ENCODE results near the gene EFCAB6. TPM values are rescaled to one million over a fixed set of nuclear protein-coding genes. Genes with fewer than 3 reads are reported as not detected.

The EFCAB6 gene
- total RNA-seq, 4 donors from 2014 or later: 0.68 to 3.7 (median 0.80) TPM; not detected in 1

- no peaks in the 10 kb centered on the region for H3K9me3 ChIP-seq
- 69% methylated on average over 6 of the region's 6 CpGs; no CpG with 5 or more reads in 1 of the 2 donors for WGBS, 2 donors (ENCODE audit: low coverage in 1 of 2)
Measured at GRCh38 chr22:43828725-43828997, 16.6 kb upstream of the EFCAB6 start.

DNA sequence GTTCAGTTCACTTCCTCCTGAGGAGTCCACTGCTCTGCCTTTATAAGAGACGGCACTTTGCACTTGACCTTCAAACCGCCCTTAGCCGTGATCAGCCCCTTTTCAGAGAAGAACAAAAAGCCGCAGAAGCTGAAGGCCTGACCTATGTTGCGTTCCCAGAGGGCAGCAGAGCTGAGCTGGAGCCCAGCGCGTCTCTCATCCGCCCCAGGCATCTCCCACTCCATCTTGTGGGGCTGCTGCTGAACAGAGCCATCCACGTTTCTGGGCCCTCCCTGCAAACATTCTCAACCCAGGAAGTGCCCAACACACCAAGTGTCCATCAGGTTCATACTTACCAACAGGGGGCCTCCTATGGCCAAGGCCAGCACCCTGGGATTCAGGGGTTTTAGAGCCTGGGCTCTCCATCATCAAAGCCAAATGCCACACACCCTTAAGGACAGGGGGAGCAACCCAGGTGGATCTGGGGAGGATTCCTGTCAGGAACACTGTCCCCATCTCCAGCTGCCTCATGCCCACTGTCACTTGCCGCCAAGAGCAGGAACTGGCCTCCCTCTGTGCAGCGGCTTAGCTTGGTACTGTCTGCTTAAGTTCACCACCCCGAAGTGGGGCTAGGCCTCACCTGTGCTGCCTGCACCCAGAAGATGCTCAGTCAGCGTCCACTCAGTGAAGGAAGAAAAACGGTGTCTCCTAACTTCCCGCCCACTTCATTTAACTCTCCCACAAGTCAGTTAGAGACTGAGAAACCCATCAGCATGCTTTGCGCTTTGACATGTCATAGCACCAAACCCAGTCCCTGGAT lies 16.0 kb upstream of the EFCAB6 start:
- Histone ChIP-seq H3K4me3 (no peak overlapping the region), H3K27me3 (peaks cover 3% of the 10 kb centered on the region), H3K36me3 (no peaks in the 10 kb centered on the region), H3K9me3 (no peaks in the 10 kb centered on the region), H3K27ac (no peak overlapping the region), H3K4me1 (peaks cover 0 to 9% (median 2%) of the 10 kb centered on the region in 4 donors)
- DNase-seq: no peak
- in situ Hi-C loops (cut with MboI; ENCODE audit: low pct_ligation_motif_present in 1 of 4, low pct_unique_long_range_greater_than_20kb in 1 of 4, low sequenced_read_pairs in 3 of 4) (loop anchor here in 1 of 4 donors (25.0 kb wide), 1 partner anchor 109 kb away; no protein-coding TSS in a partner anchor), intact Hi-C loops (cut with DNase I; ENCODE audit: low total_unique reads) (loop anchor here (10.0 kb wide), 1 partner anchor 443 kb away; no protein-coding TSS in a partner anchor)
- WGBS, 2 donors (ENCODE audit: low coverage in 1 of 2): 85% methylated on average over 4 to 16 of the region's 16 CpGs
- no peak for TF ChIP-seq EP300 (IDR thresholded peaks at IDR 0.05; ENCODE audit: low read depth)

More at GRCh38 chr22:43828725-43828997, 16.6 kb upstream of the EFCAB6 start:
- Histone ChIP-seq H3K4me1 (peaks cover 0 to 9% (median 2%) of the 10 kb centered on the region in 4 donors), H3K36me3 (no peaks in the 10 kb centered on the region), H3K27me3 (peaks cover 3% of the 10 kb centered on the region), H3K4me3 (no peak overlapping the region), H3K27ac (no peak overlapping the region)
- in situ Hi-C loops (cut with MboI; ENCODE audit: low pct_ligation_motif_present in 1 of 4, low pct_unique_long_range_greater_than_20kb in 1 of 4, low sequenced_read_pairs in 3 of 4): loop anchor here in 1 of 4 donors (25.0 kb wide), 1 partner anchor 109 kb away; no protein-coding TSS in a partner anchor
- no peak for TF ChIP-seq EP300 (IDR thresholded peaks at IDR 0.05; ENCODE audit: low read depth)
- TF ChIP-seq CTCF (IDR thresholded peaks at IDR 0.05): no peak
- TF ChIP-seq POLR2AphosphoS5 (IDR thresholded peaks at IDR 0.05): no peak
- TF ChIP-seq POLR2A (IDR thresholded peaks at IDR 0.05): no peak
- intact Hi-C loops (cut with DNase I; ENCODE audit: low total_unique reads): loop anchor here (10.0 kb wide), 1 partner anchor 444 kb away; no protein-coding TSS in a partner anchor
- no peak for DNase-seq

- TF ChIP-seq POLR2AphosphoS5 (IDR thresholded peaks at IDR 0.05): no peak
- no peak for TF ChIP-seq EP300 (IDR thresholded peaks at IDR 0.05; ENCODE audit: low read depth)
- no peak for TF ChIP-seq POLR2A (IDR thresholded peaks at IDR 0.05)
- no peak for TF ChIP-seq CTCF (IDR thresholded peaks at IDR 0.05)
- intact Hi-C loops (cut with DNase I; ENCODE audit: low total_unique reads): loop anchor here (10.0 kb wide), 1 partner anchor 442 kb away; no protein-coding TSS in a partner anchor
- peak overlapping the region in 3 of 4 donors; percentile 24 to 38 (median 32) for H3K27ac ChIP-seq
- 57% methylated on average over 9 to 13 of the region's 13 CpGs for WGBS, 2 donors (ENCODE audit: low coverage in 1 of 2)
- peaks cover 4% of the 10 kb centered on the region for H3K27me3 ChIP-seq
- H3K4me3 ChIP-seq: no peak overlapping the region
- H3K9me3 ChIP-seq: no peaks in the 10 kb centered on the region
- H3K4me1 ChIP-seq: peaks cover 0 to 9% (median 2%) of the 10 kb centered on the region in 4 donors
- in situ Hi-C loops (cut with MboI; ENCODE audit: low pct_ligation_motif_present in 1 of 4, low pct_unique_long_range_greater_than_20kb in 1 of 4, low sequenced_read_pairs in 3 of 4): loop anchor here in 1 of 4 donors (25.0 kb wide), 1 partner anchor 110 kb away; no protein-coding TSS in a partner anchor
- H3K36me3 ChIP-seq: no peaks in the 10 kb centered on the region
- DNase-seq: no peak
Measured at GRCh38 chr22:43827003-43827735, 15.1 kb upstream of the EFCAB6 start.

DNA sequence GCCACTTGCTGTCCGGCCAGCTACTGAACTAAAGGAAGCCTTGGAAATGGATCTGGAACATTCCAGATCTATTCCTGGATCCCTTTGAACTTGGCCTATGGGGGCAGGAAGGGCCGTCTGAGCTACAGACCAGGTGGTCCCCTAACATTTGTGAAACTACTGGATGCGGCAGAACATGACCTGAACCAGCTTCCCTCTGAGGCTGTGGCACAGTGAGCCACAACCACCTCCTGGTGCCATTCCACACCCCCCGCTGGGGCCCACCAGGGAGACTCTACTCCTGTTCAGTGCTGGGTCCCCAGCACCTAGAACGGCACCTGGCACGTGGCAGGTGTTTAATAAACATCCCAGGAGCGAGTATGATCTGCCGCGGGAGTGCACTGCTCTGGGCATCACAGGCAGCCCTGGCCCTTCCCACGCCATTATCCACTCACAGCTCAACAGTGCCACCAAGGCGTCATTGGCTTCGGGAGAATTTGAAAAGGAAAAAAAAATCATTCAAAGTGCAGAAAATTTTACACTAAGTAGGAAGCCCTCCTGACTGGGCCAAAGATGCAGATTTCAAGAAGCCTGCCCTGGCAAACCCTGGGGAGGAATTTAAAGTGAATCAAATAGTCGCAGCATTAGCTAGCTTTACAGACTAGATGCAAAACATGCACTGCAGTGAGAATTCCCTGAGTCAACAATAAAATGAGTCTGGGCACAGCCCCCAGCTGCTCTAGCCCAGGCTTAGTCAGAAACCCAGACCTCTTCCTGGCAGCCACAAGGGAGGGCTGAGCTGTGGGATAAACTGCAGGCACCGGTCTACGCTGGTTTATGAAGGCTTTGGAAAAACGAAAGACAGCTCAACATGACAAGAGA lies 14.3 kb upstream of the EFCAB6 start:
- Histone ChIP-seq H3K9me3 (no peaks in the 10 kb centered on the region), H3K36me3 (no peaks in the 10 kb centered on the region), H3K4me1 (peaks cover 0 to 9% (median 2%) of the 10 kb centered on the region in 4 donors), H3K27me3 (peaks cover 11% of the 10 kb centered on the region), H3K27ac (peak overlapping the region in 3 of 4 donors; percentile 24 to 38 (median 32)), H3K4me3 (no peak overlapping the region)
- TF ChIP-seq POLR2AphosphoS5 (IDR thresholded peaks at IDR 0.05) (peak in 1 of 3 donors; percentile 56), POLR2A (IDR thresholded peaks at IDR 0.05) (no peak), CTCF (IDR thresholded peaks at IDR 0.05) (peak in 3 of 5 experiments; percentile 14 to 26 (median 22))
- 0 to 27% methylated on average over 3 to 16 of the region's 16 CpGs for WGBS, 2 donors (ENCODE audit: low coverage in 1 of 2)
- in situ Hi-C loops (cut with MboI; ENCODE audit: low pct_ligation_motif_present in 1 of 4, low pct_unique_long_range_greater_than_20kb in 1 of 4, low sequenced_read_pairs in 3 of 4): loop anchor here in 1 of 4 donors (25.0 kb wide), 1 partner anchor 111 kb away; no protein-coding TSS in a partner anchor
- intact Hi-C loops (cut with DNase I; ENCODE audit: low total_unique reads): loop anchor here (10.0 kb wide), 1 partner anchor 442 kb away; no protein-coding TSS in a partner anchor
- no peak for DNase-seq

Measured in transverse colon (tissue), 4 donors.